Measurements from ENCODE around the gene CASR. TPM values are rescaled to one million over a fixed set of nuclear protein-coding genes. Genes with fewer than 3 reads are reported as not detected.
A peak's percentile ranks its signal among the peaks of the same experiment; 100 is the strongest.

CASR gene
- total RNA-seq, 1 donor from 2014 or later: not detected

GRCh38 chr3:122257644-122258364 lies 74.3 kb downstream of the CASR start:
- DNase-seq (ENCODE audit: low spot score in 2 of 2) (no peak), FAIRE-seq (no peak)

GRCh38 chr3:122258757-122259371 lies 75.4 kb downstream of the CASR start:
- peak in 1 of 2 donors; percentile 33 for DNase-seq (ENCODE audit: low spot score in 2 of 2)

GRCh38 chr3:122260206-122260605 lies 76.7 kb downstream of the CASR start:
- FAIRE-seq (no peak), DNase-seq (ENCODE audit: low spot score in 2 of 2) (no peak)

More at GRCh38 chr3:122258757-122259371, 75.4 kb downstream of the CASR start:
- FAIRE-seq: no peak

GRCh38 chr3:122263058-122263457 lies 79.6 kb downstream of the CASR start:
- FAIRE-seq: no peak
- no peak for DNase-seq (ENCODE audit: low spot score in 2 of 2)

- DNase-seq (ENCODE audit: low spot score in 2 of 2) (no peak), FAIRE-seq (no peak)
Observed at GRCh38 chr3:122263974-122264588, 80.6 kb downstream of the CASR start.

GRCh38 chr3:122265957-122266356 lies 82.5 kb downstream of the CASR start:
- DNase-seq (ENCODE audit: low spot score in 2 of 2) (no peak), FAIRE-seq (no peak)

GRCh38 chr3:122268257-122269024 lies 85.0 kb downstream of the CASR start:
- no peak for DNase-seq (ENCODE audit: low spot score in 2 of 2)
- no peak for FAIRE-seq

- FAIRE-seq (no peak), DNase-seq (ENCODE audit: low spot score in 2 of 2) (no peak)
Observed at GRCh38 chr3:122269045-122269444, 85.6 kb downstream of the CASR start.

GRCh38 chr3:122271246-122271898 lies 87.9 kb downstream of the CASR start:
- DNase-seq (ENCODE audit: low spot score in 2 of 2): no peak

GRCh38 chr3:122272879-122273278 lies 89.4 kb downstream of the CASR start:
- no peak for DNase-seq (ENCODE audit: low spot score in 2 of 2)
- no peak for FAIRE-seq

More at GRCh38 chr3:122271246-122271898, 87.9 kb downstream of the CASR start:
- no peak for FAIRE-seq

- no peak for DNase-seq (ENCODE audit: low spot score in 2 of 2)
- no peak for FAIRE-seq
Observed at GRCh38 chr3:122273498-122273897, 90.0 kb downstream of the CASR start.

GRCh38 chr3:122281891-122282290 lies 98.4 kb downstream of the CASR start:
- FAIRE-seq (no peak), DNase-seq (ENCODE audit: low spot score in 2 of 2) (no peak)

- no peak for FAIRE-seq
- DNase-seq (ENCODE audit: low spot score in 2 of 2): no peak
Observed at GRCh38 chr3:122283796-122284445, 100.5 kb downstream of the CASR start.

- DNase-seq (ENCODE audit: low spot score in 2 of 2) (no peak), FAIRE-seq (no peak)
Observed at GRCh38 chr3:122284486-122284885, 101.0 kb downstream of the CASR start.

- FAIRE-seq: no peak
- no peak for DNase-seq (ENCODE audit: low spot score in 2 of 2)
Observed at GRCh38 chr3:122294359-122294758, 110.9 kb downstream of the CASR start.

- FAIRE-seq (no peak), DNase-seq (ENCODE audit: low spot score in 2 of 2) (no peak)
Observed at GRCh38 chr3:122295266-122296062, 112.0 kb downstream of the CASR start.

GRCh38 chr3:122298239-122298638 lies 114.8 kb downstream of the CASR start:
- FAIRE-seq (no peak), DNase-seq (ENCODE audit: low spot score in 2 of 2) (no peak)

GRCh38 chr3:122299215-122299614 lies 115.7 kb downstream of the CASR start:
- FAIRE-seq (no peak), DNase-seq (ENCODE audit: low spot score in 2 of 2) (no peak)

- peak; percentile 97 for FAIRE-seq
- no peak for DNase-seq (ENCODE audit: low spot score in 2 of 2)
Observed at GRCh38 chr3:122299872-122300460, 116.5 kb downstream of the CASR start.
